HepG2 (cell line): ENCODE measurements around the gene SPOCD1. TPM values are rescaled to one million over a fixed set of nuclear protein-coding genes. Genes with fewer than 3 reads are reported as not detected.

Source experiments
- ATAC-seq: fragments of 200-7000 bp; cut with Tn5 transposase; 3 replicates; pipeline ENCODE4 v1.9.1; 2020; ENCODE audit warnings: mild to moderate bottlenecking, moderate library complexity
- BruUV-seq: library from RNA; stranded (reverse); fragments of 400-500 nt; replicated peaks from 2 replicates; lab custom pipeline; 2021; lab: Mats Ljungman, UMichigan
- CTCF ChIA-PET: fragments of 300-600 bp; formaldehyde crosslinking; extraction: SDS; loops from one replicate; lab custom pipeline; 2021; ENCODE audit warnings: low total read pairs, inconsistent platforms, low intra/inter-chr PET ratio; lab: Yijun Ruan, JAX
- POLR2A ChIA-PET: fragments of 350-600 bp; sonication (Branson Sonifier 250); formaldehyde crosslinking; loops from one replicate; lab custom pipeline; 2020; ENCODE audit warnings: antibody characterized with exemption, inconsistent platforms; lab: Yijun Ruan, JAX
- DNase-seq: peaks from one replicate; pipeline ENCODE4 v3.0.0-alpha.2; 2015; ENCODE audit warnings: low spot score
- FAIRE-seq: peaks from 3 replicates; lab custom pipeline; 2011; peaks lifted over from hg19 to GRCh38; lab: Jason Lieb, UNC
- H2AFZ ChIP-seq: one replicate; pipeline ENCODE4 v1.6.1; 2011; ENCODE audit warnings: low read length, inconsistent platforms
- H3K27ac ChIP-seq: fragments of 300-600 bp; 3 replicates; pipeline ENCODE4 v1.8.0; 2011; ENCODE audit warnings: mixed run types, mild to moderate bottlenecking, mixed read lengths, low read length, inconsistent platforms; ENCODE audit not compliant: insufficient read depth; ENCODE audit errors: extremely low read length
- H3K27me3 ChIP-seq, 2 experiments: fragments of 200-600 bp in 1 of 2; 2 replicates in 1 of 2; 3 replicates in 1 of 2; pipeline versions ENCODE4 v1.6.0 to v1.8.0; 2011; ENCODE audit warnings: low read length in 2 of 2, mild to moderate bottlenecking in 2 of 2, moderate library complexity in 2 of 2, inconsistent platforms in 1 of 2; ENCODE audit not compliant: insufficient read depth in 2 of 2, control insufficient read depth in 1 of 2
- H3K36me3 ChIP-seq, 2 experiments: fragments of 200-600 bp in 1 of 2; replicated peaks in 1 of 2; 2 replicates in 1 of 2; 3 replicates in 1 of 2; pipeline versions ENCODE4 v1.5.1 to v1.8.0; 2011; ENCODE audit warnings: low read length in 2 of 2, inconsistent platforms in 1 of 2; ENCODE audit not compliant: insufficient read depth in 2 of 2, control insufficient read depth in 1 of 2
- H3K4me1 ChIP-seq: 2 replicates; pipeline ENCODE4 v1.5.1; 2012; ENCODE audit warnings: low read length, inconsistent platforms; ENCODE audit not compliant: insufficient read depth
- H3K4me2 ChIP-seq: 2 replicates; pipeline ENCODE4 v1.6.0; 2011; ENCODE audit warnings: low read depth, low read length, inconsistent platforms
- H3K4me3 ChIP-seq, 3 experiments: fragments of 200-600 bp in 1 of 3; sonication (generic), shearing (Covaris generic) in 1 of 3; replicated peaks in 1 of 3; 2 replicates each; pipeline ENCODE4 v1.5.1; 2011 to 2016; ENCODE audit warnings: low read length in 3 of 3, inconsistent platforms in 2 of 3, low read depth in 2 of 3, mild to moderate bottlenecking in 2 of 3, control low read depth in 1 of 3, mixed read lengths in 1 of 3; ENCODE audit not compliant: insufficient read depth in 1 of 3
- H3K79me2 ChIP-seq: one replicate; pipeline ENCODE4 v1.6.1; 2011; ENCODE audit warnings: low read length, inconsistent platforms; ENCODE audit not compliant: insufficient read depth
- H3K9ac ChIP-seq: 2 replicates; pipeline ENCODE4 v1.6.0; 2011; ENCODE audit warnings: mild to moderate bottlenecking, low read depth, low read length, inconsistent platforms; ENCODE audit not compliant: insufficient read depth
- H3K9me3 ChIP-seq: 2 replicates; pipeline ENCODE4 v1.5.1; 2012; ENCODE audit warnings: mild to moderate bottlenecking, low read length
- H4K20me1 ChIP-seq: 2 replicates; pipeline ENCODE4 v1.6.0; 2011; ENCODE audit warnings: inconsistent platforms, mild to moderate bottlenecking, low read length, moderate library complexity; ENCODE audit not compliant: insufficient read depth
- ATM ChIP-seq: fragments of 450-650 bp; IDR thresholded peaks from 2 replicates; pipeline ENCODE4 v1.7.1; 2017; ENCODE audit warnings: mild to moderate bottlenecking, borderline replicate concordance
- EHMT2 ChIP-seq: fragments of 200-600 bp; sonication (generic); IDR thresholded peaks from 2 replicates; pipeline ENCODE4 v1.7.0; 2017; ENCODE audit warnings: antibody characterized with exemption, low read depth, low read length, borderline replicate concordance
- HNF4A ChIP-seq: sonication (generic); formaldehyde crosslinking; IDR thresholded peaks from 2 replicates; pipeline ENCODE4 v1.4.0; 2020; ENCODE audit warnings: missing genetic modification reagents
- ZNF367 ChIP-seq: sonication (generic); formaldehyde crosslinking; IDR thresholded peaks from 2 replicates; pipeline ENCODE4 v1.4.0; 2020; ENCODE audit warnings: missing genetic modification reagents, borderline replicate concordance
- ZNF557 ChIP-seq: sonication (generic); formaldehyde crosslinking; IDR thresholded peaks from 2 replicates; pipeline ENCODE4 v1.4.0; 2020; ENCODE audit warnings: missing genetic modification reagents
- WGBS: methylation state at CpG from one replicate; pipeline ENCODE4 v1.1.6; 2017; ENCODE audit warnings: low lambda C conversion rate; 5-methylcytosine and 5-hydroxymethylcytosine counted together
- in situ Hi-C: cut with HindIII; loops from 2 replicates; pipeline ENCODE4 v1.10.0; 2017; ENCODE audit warnings: low pct_unique_long_range_greater_than_20kb; ENCODE audit not compliant: extremely low pct_ligation_motif_present
- intact Hi-C: fragments of 100-400 bp; cut with micrococcal nuclease; formaldehyde crosslinking; loops from one replicate; pipeline ENCODE4 v1.10.0; 2022; ENCODE audit not compliant: unreplicated experiment
- polyA plus RNA-seq, 8 experiments: library from polyadenylated mRNA; depleted of rRNA in 3 of 8; stranded (reverse) in 7 of 8; unstranded in 1 of 8; fragments of >200 nt; fragmentation: Illumina TruSeq in 4 of 8; extraction: Trizol in 4 of 8; gene quantifications; 2 replicates each; pipeline versions ENCODE4 v1.2.1 to v1.2.3, GENCODE V29; 2011 to 2016; ENCODE audit warnings: low read depth in 4 of 8, missing spikeins in 1 of 8, mixed read lengths in 1 of 8; ENCODE audit not compliant: insufficient read depth in 1 of 8
- total RNA-seq, 5 experiments: library from RNA; depleted of rRNA; stranded (reverse); fragments of >200 nt; fragmentation: Illumina TruSeq; extraction: Trizol; gene quantifications; 2 replicates each; pipeline ENCODE4 v1.2.3, GENCODE V29; 2016; ENCODE audit warnings: low read depth in 1 of 5
- TF ChIP-seq, protein P1 (sequence below): sonication (generic); formaldehyde crosslinking; IDR thresholded peaks from 2 replicates; pipeline ENCODE4 v1.4.0; 2020; ENCODE audit warnings: missing genetic modification reagents

Gene SPOCD1
- total and polyA plus RNA-seq, 2 of the 13 experiments (the other 11 are each of a cell fraction or from before 2014, with no cell fraction given), result 0.24 to 0.29 TPM

GRCh38 chr1:31783846-31784245, 32.0 kb downstream of the SPOCD1 start:
- no peaks in the 10 kb centered on the region for H3K9me3 ChIP-seq
- no CpG with 5 or more reads among the region's 3 CpGs for WGBS
- POLR2A ChIA-PET, result no interaction called here
- peaks cover 11% of the 10 kb centered on the region; the same call in 1 of the 2 replicates for H3K4me1 ChIP-seq
- DNase-seq (no peak), ATAC-seq (no peak), FAIRE-seq (no peak)
- H3K36me3 ChIP-seq, result no peaks in the 10 kb centered on the region
- in situ Hi-C loops, result no loop called here
- H3K79me2 ChIP-seq, result no peaks in the 10 kb centered on the region
- H3K4me3 ChIP-seq, result no peak overlapping the region
- no peaks in the 10 kb centered on the region for H4K20me1 ChIP-seq
- intact Hi-C loops, result no loop called here
- no TSS peak for BruUV-seq
- peaks cover 5 to 16% of the 10 kb centered on the region in 2 experiments; a peak in 4 of 5 replicates for H3K27me3 ChIP-seq
- no peak overlapping the region for H3K4me2 ChIP-seq
- H2AFZ ChIP-seq, result no peak overlapping the region
- no peak overlapping the region for H3K9ac ChIP-seq
- no peak overlapping the region for H3K27ac ChIP-seq
- TF ChIP-seq HNF4A (CRISPR knock-in tag) (no peak), ZNF367 (CRISPR knock-in tag) (no peak), EHMT2 (no peak), ATM (no peak), ZNF557 (no peak)
- TF ChIP-seq, protein P1, sequence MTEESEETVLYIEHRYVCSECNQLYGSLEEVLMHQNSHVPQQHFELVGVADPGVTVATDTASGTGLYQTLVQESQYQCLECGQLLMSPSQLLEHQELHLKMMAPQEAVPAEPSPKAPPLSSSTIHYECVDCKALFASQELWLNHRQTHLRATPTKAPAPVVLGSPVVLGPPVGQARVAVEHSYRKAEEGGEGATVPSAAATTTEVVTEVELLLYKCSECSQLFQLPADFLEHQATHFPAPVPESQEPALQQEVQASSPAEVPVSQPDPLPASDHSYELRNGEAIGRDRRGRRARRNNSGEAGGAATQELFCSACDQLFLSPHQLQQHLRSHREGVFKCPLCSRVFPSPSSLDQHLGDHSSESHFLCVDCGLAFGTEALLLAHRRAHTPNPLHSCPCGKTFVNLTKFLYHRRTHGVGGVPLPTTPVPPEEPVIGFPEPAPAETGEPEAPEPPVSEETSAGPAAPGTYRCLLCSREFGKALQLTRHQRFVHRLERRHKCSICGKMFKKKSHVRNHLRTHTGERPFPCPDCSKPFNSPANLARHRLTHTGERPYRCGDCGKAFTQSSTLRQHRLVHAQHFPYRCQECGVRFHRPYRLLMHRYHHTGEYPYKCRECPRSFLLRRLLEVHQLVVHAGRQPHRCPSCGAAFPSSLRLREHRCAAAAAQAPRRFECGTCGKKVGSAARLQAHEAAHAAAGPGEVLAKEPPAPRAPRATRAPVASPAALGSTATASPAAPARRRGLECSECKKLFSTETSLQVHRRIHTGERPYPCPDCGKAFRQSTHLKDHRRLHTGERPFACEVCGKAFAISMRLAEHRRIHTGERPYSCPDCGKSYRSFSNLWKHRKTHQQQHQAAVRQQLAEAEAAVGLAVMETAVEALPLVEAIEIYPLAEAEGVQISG, result no peak
- CTCF ChIA-PET, result no interaction called here
